SKM-1 treated with dmso at 0.1 percent for 144 hours (cell line): Measurements from ENCODE around the gene GGA3.

Experiments used
- DNase-seq: peaks from one replicate; lab custom pipeline; 2025; ENCODE audit not compliant: unreplicated experiment; lab: John Stamatoyannopoulos, UW

GGA3 gene

GRCh38 chr17:75249564-75249963 is 11.8 kb downstream of the GGA3 start:
- no peak for DNase-seq

- DNase-seq, result no peak
These were observed 15.0 kb downstream of the GGA3 start for GRCh38 chr17:75246404-75246803.

GRCh38 chr17:75245011-75245410 is 16.4 kb downstream of the GGA3 start:
- no peak for DNase-seq

- peak; percentile 61 for DNase-seq
These were observed 17.1 kb downstream of the GGA3 start for GRCh38 chr17:75244133-75244866.

- DNase-seq, result no peak
These were observed 18.9 kb downstream of the GGA3 start for GRCh38 chr17:75242461-75243042.

GRCh38 chr17:75241996-75242460 is 19.4 kb downstream of the GGA3 start:
- no peak for DNase-seq

GRCh38 chr17:75241502-75241901 is 19.9 kb downstream of the GGA3 start:
- DNase-seq, result no peak

- no peak for DNase-seq
These were observed 20.3 kb downstream of the GGA3 start for GRCh38 chr17:75241143-75241430.

- DNase-seq, result peak; percentile 58
These were observed 20.8 kb downstream of the GGA3 start for GRCh38 chr17:75240394-75241142.

GRCh38 chr17:75239778-75240393 is 21.5 kb downstream of the GGA3 start:
- DNase-seq, result no peak

GRCh38 chr17:75239214-75239613 is 22.2 kb downstream of the GGA3 start:
- DNase-seq, result no peak

- DNase-seq, result peak; percentile 60
These were observed 22.7 kb downstream of the GGA3 start for GRCh38 chr17:75238684-75239191.

- DNase-seq, result no peak
These were observed 23.3 kb downstream of the GGA3 start for GRCh38 chr17:75238020-75238580.

GRCh38 chr17:75237100-75238014 is 24.0 kb downstream of the GGA3 start:
- no peak for DNase-seq

GRCh38 chr17:75232786-75233185 is 28.6 kb downstream of the GGA3 start:
- DNase-seq, result no peak

GRCh38 chr17:75231741-75232464 is 29.5 kb downstream of the GGA3 start:
- DNase-seq, result no peak

- no peak for DNase-seq
These were observed 30.3 kb downstream of the GGA3 start for GRCh38 chr17:75231071-75231470.

- DNase-seq, result peak; percentile 43
These were observed 32.6 kb downstream of the GGA3 start for GRCh38 chr17:75228847-75229246.

GRCh38 chr17:75228305-75228704 is 33.1 kb downstream of the GGA3 start:
- peak; percentile 72 for DNase-seq

GRCh38 chr17:75227729-75228128 is 33.7 kb downstream of the GGA3 start:
- no peak for DNase-seq
